Measurements from ENCODE around the gene SARS1. TPM values are rescaled to one million over a fixed set of nuclear protein-coding genes. Genes with fewer than 3 reads are reported as not detected.

The SARS1 gene
- total RNA-seq, 1 donor from 2014 or later, result 156 TPM

GRCh38 chr1:109274533-109275476, 61.1 kb downstream of the SARS1 start:
- H3K27ac Mint-ChIP-seq (ENCODE audit: unreplicated experiment), result peak overlapping the region; percentile 84
- no peak for DNase-seq (ENCODE audit: low read depth, low spot score)
- TF ChIP-seq, protein P1, sequence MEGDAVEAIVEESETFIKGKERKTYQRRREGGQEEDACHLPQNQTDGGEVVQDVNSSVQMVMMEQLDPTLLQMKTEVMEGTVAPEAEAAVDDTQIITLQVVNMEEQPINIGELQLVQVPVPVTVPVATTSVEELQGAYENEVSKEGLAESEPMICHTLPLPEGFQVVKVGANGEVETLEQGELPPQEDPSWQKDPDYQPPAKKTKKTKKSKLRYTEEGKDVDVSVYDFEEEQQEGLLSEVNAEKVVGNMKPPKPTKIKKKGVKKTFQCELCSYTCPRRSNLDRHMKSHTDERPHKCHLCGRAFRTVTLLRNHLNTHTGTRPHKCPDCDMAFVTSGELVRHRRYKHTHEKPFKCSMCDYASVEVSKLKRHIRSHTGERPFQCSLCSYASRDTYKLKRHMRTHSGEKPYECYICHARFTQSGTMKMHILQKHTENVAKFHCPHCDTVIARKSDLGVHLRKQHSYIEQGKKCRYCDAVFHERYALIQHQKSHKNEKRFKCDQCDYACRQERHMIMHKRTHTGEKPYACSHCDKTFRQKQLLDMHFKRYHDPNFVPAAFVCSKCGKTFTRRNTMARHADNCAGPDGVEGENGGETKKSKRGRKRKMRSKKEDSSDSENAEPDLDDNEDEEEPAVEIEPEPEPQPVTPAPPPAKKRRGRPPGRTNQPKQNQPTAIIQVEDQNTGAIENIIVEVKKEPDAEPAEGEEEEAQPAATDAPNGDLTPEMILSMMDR (conservative IDR thresholded peaks at IDR 0.05), result no peak
- peaks cover 12% of the 10 kb centered on the region for H3K36me3 Mint-ChIP-seq (ENCODE audit: low read depth)
- peak overlapping the region; percentile 75 for H3K4me3 Mint-ChIP-seq
- no peaks in the 10 kb centered on the region for H3K9me3 Mint-ChIP-seq
- no peaks in the 10 kb centered on the region for H3K27me3 Mint-ChIP-seq (ENCODE audit: low read depth)
- peaks cover 40% of the 10 kb centered on the region for H3K4me1 Mint-ChIP-seq

GRCh38 chr1:109275706-109276345, 62.1 kb downstream of the SARS1 start:
- H3K27me3 Mint-ChIP-seq (ENCODE audit: low read depth), result no peaks in the 10 kb centered on the region
- H3K9me3 Mint-ChIP-seq, result no peaks in the 10 kb centered on the region
- H3K36me3 Mint-ChIP-seq (ENCODE audit: low read depth), result peaks cover 9% of the 10 kb centered on the region
- TF ChIP-seq, protein P1 (conservative IDR thresholded peaks at IDR 0.05), result no peak
- peak overlapping the region; percentile 75 for H3K4me3 Mint-ChIP-seq
- H3K27ac Mint-ChIP-seq (ENCODE audit: unreplicated experiment), result no peak overlapping the region
- DNase-seq (ENCODE audit: low read depth, low spot score), result no peak
- H3K4me1 Mint-ChIP-seq, result peaks cover 47% of the 10 kb centered on the region

- TF ChIP-seq, protein P1 (conservative IDR thresholded peaks at IDR 0.05), result peak; percentile 83
- H3K4me1 Mint-ChIP-seq, result peaks cover 64% of the 10 kb centered on the region
- no peaks in the 10 kb centered on the region for H3K9me3 Mint-ChIP-seq
- H3K27me3 Mint-ChIP-seq (ENCODE audit: low read depth), result no peaks in the 10 kb centered on the region
- peaks cover 7% of the 10 kb centered on the region for H3K36me3 Mint-ChIP-seq (ENCODE audit: low read depth)
- H3K27ac Mint-ChIP-seq (ENCODE audit: unreplicated experiment), result no peak overlapping the region
- peak; percentile 78 for DNase-seq (ENCODE audit: low read depth, low spot score)
- peak overlapping the region; percentile 42 for H3K4me3 Mint-ChIP-seq
Measured at GRCh38 chr1:109277434-109278204, 63.9 kb downstream of the SARS1 start.

GRCh38 chr1:109279615-109280278, 66.0 kb downstream of the SARS1 start:
- Mint-ChIP-seq H3K27ac (ENCODE audit: unreplicated experiment) (no peak overlapping the region), H3K9me3 (no peaks in the 10 kb centered on the region), H3K4me1 (peaks cover 73% of the 10 kb centered on the region), H3K36me3 (ENCODE audit: low read depth) (peaks cover 7% of the 10 kb centered on the region), H3K4me3 (peak overlapping the region; percentile 85), H3K27me3 (ENCODE audit: low read depth) (no peaks in the 10 kb centered on the region)
- no peak for DNase-seq (ENCODE audit: low read depth, low spot score)
- TF ChIP-seq, protein P1 (conservative IDR thresholded peaks at IDR 0.05), result no peak

GRCh38 chr1:109280862-109281261, 67.1 kb downstream of the SARS1 start:
- H3K27ac Mint-ChIP-seq (ENCODE audit: unreplicated experiment), result no peak overlapping the region
- TF ChIP-seq, protein P1 (conservative IDR thresholded peaks at IDR 0.05), result no peak
- no peak for DNase-seq (ENCODE audit: low read depth, low spot score)
- peak overlapping the region; percentile 99 for H3K4me3 Mint-ChIP-seq
- H3K9me3 Mint-ChIP-seq, result no peaks in the 10 kb centered on the region
- peaks cover 7% of the 10 kb centered on the region for H3K36me3 Mint-ChIP-seq (ENCODE audit: low read depth)
- peaks cover 71% of the 10 kb centered on the region for H3K4me1 Mint-ChIP-seq
- no peaks in the 10 kb centered on the region for H3K27me3 Mint-ChIP-seq (ENCODE audit: low read depth)
